GM18517 (cell line): ENCODE results near the gene NLGN1.

Experiments
- ATAC-seq: cut with Tn5 transposase; IDR thresholded peaks from one replicate; pipeline ENCODE4 v1.9.1; 2021; ENCODE audit warnings: mild to moderate bottlenecking, moderate library complexity; ENCODE audit not compliant: unreplicated experiment

Gene NLGN1

GRCh38 chr3:174310475-174310983 lies 913.0 kb downstream of the NLGN1 start:
- no peak for ATAC-seq

GRCh38 chr3:174315225-174315624 lies 917.7 kb downstream of the NLGN1 start:
- ATAC-seq: no peak

- no peak for ATAC-seq
These were observed 919.5 kb downstream of the NLGN1 start for GRCh38 chr3:174317005-174317404.

- ATAC-seq: no peak
These were observed 920.6 kb downstream of the NLGN1 start for GRCh38 chr3:174318181-174318580.

- no peak for ATAC-seq
These were observed 924.0 kb downstream of the NLGN1 start for GRCh38 chr3:174321548-174321947.

- no peak for ATAC-seq
These were observed 925.2 kb downstream of the NLGN1 start for GRCh38 chr3:174322789-174323188.

GRCh38 chr3:174325171-174325570 lies 927.6 kb downstream of the NLGN1 start:
- ATAC-seq: no peak

GRCh38 chr3:174325834-174326700 lies 928.5 kb downstream of the NLGN1 start:
- no peak for ATAC-seq

- no peak for ATAC-seq
These were observed 931.8 kb downstream of the NLGN1 start for GRCh38 chr3:174329321-174329720.

GRCh38 chr3:174330303-174330702 lies 932.8 kb downstream of the NLGN1 start:
- no peak for ATAC-seq

GRCh38 chr3:174331095-174331800 lies 933.7 kb downstream of the NLGN1 start:
- no peak for ATAC-seq

- ATAC-seq: no peak
These were observed 934.8 kb downstream of the NLGN1 start for GRCh38 chr3:174332391-174332790.

- no peak for ATAC-seq
These were observed 936.1 kb downstream of the NLGN1 start for GRCh38 chr3:174333640-174334039.

GRCh38 chr3:174334111-174334510 lies 936.6 kb downstream of the NLGN1 start:
- ATAC-seq: no peak

- no peak for ATAC-seq
These were observed 937.8 kb downstream of the NLGN1 start for GRCh38 chr3:174335324-174335723.

GRCh38 chr3:174335910-174336309 lies 938.4 kb downstream of the NLGN1 start:
- no peak for ATAC-seq
